ENCODE measurements around the gene SLC39A2. TPM values are rescaled to one million over a fixed set of nuclear protein-coding genes. Genes with fewer than 3 reads are reported as not detected.

The SLC39A2 gene
- total RNA-seq, 1 experiment from 2014 or later: not detected

- TF ChIP-seq SP1 (IDR thresholded peaks at IDR 0.05; ENCODE audit: low read depth) (no peak), YY1 (IDR thresholded peaks at IDR 0.05; ENCODE audit: extremely low read depth, insufficient replicate concordance, low read depth, low read length) (no peak), EZH2 (IDR thresholded peaks at IDR 0.05) (no peak), CBX3 (IDR thresholded peaks at IDR 0.05; ENCODE audit: low read depth) (no peak), POLR2AphosphoS5 (IDR thresholded peaks at IDR 0.05; ENCODE audit: low read depth, low read length) (no peak), POLR2A (IDR thresholded peaks at IDR 0.05; ENCODE audit: borderline replicate concordance, extremely low read depth, insufficient read depth, insufficient read length) (no peak), ATF3 (IDR thresholded peaks at IDR 0.05) (no peak), CEBPB (IDR thresholded peaks at IDR 0.05; ENCODE audit: low read depth) (no peak)
- H2AFZ ChIP-seq (ENCODE audit: low read depth, low read length, poor library complexity, severe bottlenecking): no peak overlapping the region
- H3K9me2 ChIP-seq (ENCODE audit: insufficient read depth): no peaks in the 10 kb centered on the region
- DNase-seq (ENCODE audit: low read depth, low spot score): no peak
- intact Hi-C loops (cut with micrococcal nuclease): loop anchor here (10.0 kb wide), 1 partner anchor 537 kb away; no protein-coding TSS in a partner anchor
- H3K79me2 ChIP-seq (ENCODE audit: insufficient read depth, low read length): no peaks in the 10 kb centered on the region
- RAD21 ChIA-PET (ENCODE audit: low non-redundant PET in 1 of 2, low total read pairs in 2 of 2, uncharacterized antibody in 2 of 2, unreplicated experiment in 2 of 2): no interaction called here
- no peak for ATAC-seq
- H3K4me3 ChIP-seq (replicated peaks in 1 of 2; ENCODE audit: low read depth in 1 of 2, low read length in 2 of 2): no peak overlapping the region
- H3K27me3 ChIP-seq (ENCODE audit: insufficient read depth, low read length): peaks cover 8% of the 10 kb centered on the region; the same call in 1 of the 2 replicates
- POLR2A ChIA-PET: no interaction called here
- H3K4me1 ChIP-seq (ENCODE audit: control insufficient read depth in 1 of 2, insufficient read depth in 2 of 2, low read length in 2 of 2): peaks cover 0 to 4% of the 10 kb centered on the region in 2 experiments; a peak in 1 of 4 replicates
- no peaks in the 10 kb centered on the region; a peak in 1 of 4 replicates for H3K36me3 ChIP-seq (ENCODE audit: control insufficient read depth in 1 of 2, insufficient read depth in 2 of 2, low read length in 2 of 2)
- no peak overlapping the region for H3K4me2 ChIP-seq (ENCODE audit: low read length)
- CTCF ChIA-PET: no interaction called here
- no peaks in the 10 kb centered on the region for H4K20me1 ChIP-seq (ENCODE audit: insufficient read depth)
- H3K9me3 ChIP-seq (ENCODE audit: control insufficient read depth in 1 of 2, insufficient read depth in 1 of 2, low read depth in 1 of 2, low read length in 2 of 2): no peaks in the 10 kb centered on the region
- no peak overlapping the region for H3K27ac ChIP-seq (ENCODE audit: low read depth, low read length)
- no peak overlapping the region for H3K9ac ChIP-seq (ENCODE audit: low read length)
- no TSS peak for BruUV-seq (replicated peaks)
These were observed 18.6 kb downstream of the SLC39A2 start for GRCh38 chr14:21017528-21018245.

DNA sequence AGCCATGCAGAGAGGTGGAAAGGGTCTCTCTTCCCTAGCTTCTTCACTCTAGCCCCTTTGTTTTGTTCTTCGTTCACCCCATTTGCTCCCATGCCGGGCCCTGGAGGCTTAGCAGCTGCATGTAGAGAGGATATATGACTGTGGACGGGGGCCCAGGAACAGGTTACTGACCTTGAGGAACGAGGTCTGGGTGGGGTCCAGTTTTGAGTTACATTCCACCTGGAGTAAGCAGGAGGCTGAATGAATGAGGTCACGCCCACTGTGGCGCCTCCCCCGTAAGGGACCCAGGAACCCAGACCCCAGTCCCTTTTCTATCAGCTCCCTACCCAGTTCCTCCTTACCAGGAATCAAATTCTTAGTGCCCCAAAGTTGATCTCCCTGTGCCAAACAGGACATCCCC lies 19.2 kb downstream of the SLC39A2 start:
- RAD21 ChIA-PET (ENCODE audit: low non-redundant PET in 1 of 2, low total read pairs in 2 of 2, uncharacterized antibody in 2 of 2, unreplicated experiment in 2 of 2): no interaction called here
- CTCF ChIA-PET: no interaction called here
- peaks cover 0 to 4% of the 10 kb centered on the region in 2 experiments; a peak in 1 of 4 replicates for H3K4me1 ChIP-seq (ENCODE audit: control insufficient read depth in 1 of 2, insufficient read depth in 2 of 2, low read length in 2 of 2)
- H2AFZ ChIP-seq (ENCODE audit: low read depth, low read length, poor library complexity, severe bottlenecking): no peak overlapping the region
- no peaks in the 10 kb centered on the region for H3K9me3 ChIP-seq (ENCODE audit: control insufficient read depth in 1 of 2, insufficient read depth in 1 of 2, low read depth in 1 of 2, low read length in 2 of 2)
- H3K9ac ChIP-seq (ENCODE audit: low read length): no peak overlapping the region
- no peaks in the 10 kb centered on the region; a peak in 1 of 4 replicates for H3K36me3 ChIP-seq (ENCODE audit: control insufficient read depth in 1 of 2, insufficient read depth in 2 of 2, low read length in 2 of 2)
- ATAC-seq (no peak), DNase-seq (ENCODE audit: low read depth, low spot score) (no peak)
- BruUV-seq (replicated peaks): no TSS peak
- H4K20me1 ChIP-seq (ENCODE audit: insufficient read depth): no peaks in the 10 kb centered on the region
- no peak overlapping the region for H3K4me2 ChIP-seq (ENCODE audit: low read length)
- H3K27ac ChIP-seq (ENCODE audit: low read depth, low read length): no peak overlapping the region
- intact Hi-C loops (cut with micrococcal nuclease): loop anchor here (10.0 kb wide), 1 partner anchor 537 kb away; no protein-coding TSS in a partner anchor
- no peaks in the 10 kb centered on the region for H3K79me2 ChIP-seq (ENCODE audit: insufficient read depth, low read length)
- H3K9me2 ChIP-seq (ENCODE audit: insufficient read depth): no peaks in the 10 kb centered on the region
- H3K4me3 ChIP-seq (replicated peaks in 1 of 2; ENCODE audit: low read depth in 1 of 2, low read length in 2 of 2): no peak overlapping the region
- POLR2A ChIA-PET: no interaction called here
- peaks cover 2% of the 10 kb centered on the region; the same call in 1 of the 2 replicates for H3K27me3 ChIP-seq (ENCODE audit: insufficient read depth, low read length)
- no peak for TF ChIP-seq CBX3 (IDR thresholded peaks at IDR 0.05; ENCODE audit: low read depth)
- TF ChIP-seq REST (IDR thresholded peaks at IDR 0.05; ENCODE audit: low read depth): no peak
- no peak for TF ChIP-seq ELF1 (IDR thresholded peaks at IDR 0.05; ENCODE audit: borderline replicate concordance, low read depth)
- TF ChIP-seq CTCF (IDR thresholded peaks at IDR 0.05 in 2 of 3, conservative IDR thresholded peaks at IDR 0.05 in 1 of 3; ENCODE audit: borderline replicate concordance in 1 of 3, insufficient read depth in 1 of 3, low read depth in 2 of 3, low read length in 2 of 3): no peak
